ENCODE measurements around the gene MESP1. TPM values are rescaled to one million over a fixed set of nuclear protein-coding genes. Genes with fewer than 3 reads are reported as not detected.

The MESP1 gene, protein sequence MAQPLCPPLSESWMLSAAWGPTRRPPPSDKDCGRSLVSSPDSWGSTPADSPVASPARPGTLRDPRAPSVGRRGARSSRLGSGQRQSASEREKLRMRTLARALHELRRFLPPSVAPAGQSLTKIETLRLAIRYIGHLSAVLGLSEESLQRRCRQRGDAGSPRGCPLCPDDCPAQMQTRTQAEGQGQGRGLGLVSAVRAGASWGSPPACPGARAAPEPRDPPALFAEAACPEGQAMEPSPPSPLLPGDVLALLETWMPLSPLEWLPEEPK
- total RNA-seq (1 to 10 TPM in 1 of 2 donors, under 1 TPM in 1; 0.63 to 1.2 TPM), polyA plus RNA-seq (under 1 TPM in 1 of 2 donors, not detected in 1; 0.49 TPM)
- long read RNA-seq, donor 1, result 0 reads
- long read RNA-seq, donor 2, result 0 reads

DNA sequence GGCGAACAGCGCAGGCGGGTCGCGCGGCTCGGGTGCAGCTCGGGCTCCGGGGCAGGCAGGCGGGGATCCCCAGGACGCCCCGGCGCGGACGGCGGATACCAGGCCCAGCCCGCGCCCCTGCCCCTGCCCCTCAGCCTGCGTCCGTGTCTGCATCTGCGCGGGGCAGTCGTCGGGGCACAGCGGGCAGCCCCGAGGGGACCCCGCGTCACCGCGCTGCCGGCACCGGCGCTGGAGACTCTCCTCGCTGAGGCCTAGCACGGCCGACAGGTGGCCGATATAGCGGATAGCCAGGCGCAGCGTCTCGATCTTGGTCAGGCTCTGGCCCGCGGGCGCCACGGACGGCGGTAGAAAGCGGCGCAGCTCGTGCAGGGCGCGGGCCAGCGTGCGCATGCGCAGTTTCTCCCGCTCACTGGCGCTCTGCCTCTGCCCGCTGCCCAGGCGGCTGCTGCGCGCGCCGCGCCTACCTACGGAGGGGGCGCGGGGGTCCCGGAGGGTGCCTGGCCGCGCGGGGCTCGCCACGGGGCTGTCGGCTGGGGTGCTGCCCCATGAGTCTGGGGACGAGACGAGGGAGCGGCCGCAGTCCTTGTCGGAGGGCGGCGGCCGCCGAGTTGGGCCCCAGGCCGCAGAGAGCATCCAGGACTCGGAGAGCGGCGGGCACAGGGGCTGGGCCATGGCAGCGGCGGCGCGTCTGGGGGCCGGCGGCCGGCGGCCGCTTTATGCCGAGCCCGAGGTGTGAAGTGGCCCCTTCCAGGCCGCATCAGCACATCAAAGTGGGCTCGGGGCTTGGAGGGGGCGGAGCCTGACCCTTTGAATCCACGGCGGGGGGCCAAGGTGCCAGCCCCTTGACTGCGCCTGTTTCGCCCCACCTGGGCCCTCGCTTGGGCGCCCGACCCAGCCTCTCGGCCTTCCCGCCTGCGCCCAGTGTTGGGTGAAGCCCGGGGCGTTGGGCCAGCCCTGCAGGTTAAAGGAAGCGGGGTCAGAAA is at the start of gene MESP1:
Gene MESP1, minus strand, starts transcription at position 690 of the 983 bp plus-strand sequence. Its CDS starts 18 bp downstream, at position 672.
- Histone ChIP-seq H3K9me3 (ENCODE audit: control insufficient read depth, low read length) (no peaks in the 10 kb centered on the region), H3K27me3 (ENCODE audit: control insufficient read depth in 1 of 2, insufficient read depth in 2 of 2, low read length in 1 of 2) (no peaks in the 10 kb centered on the region), H3K4me3 (ENCODE audit: low read length in 2 of 2) (peak within 1 kb of the TSS; percentile 27 to 64), H3K4me1 (ENCODE audit: control insufficient read depth in 1 of 2, insufficient read depth in 2 of 2, low read length in 2 of 2) (no peaks in the 10 kb centered on the region), H3K27ac (ENCODE audit: low read depth in 1 of 2, low read length in 2 of 2) (no peak within 1 kb of the TSS), H3K36me3 (ENCODE audit: control insufficient read depth in 1 of 2, insufficient read depth in 2 of 2, low read length in 1 of 2) (no peaks in the 10 kb centered on the region)
- ATAC-seq (ENCODE audit: low FRiP score) (peak; percentile 94), DNase-seq (peak; percentile 94 to 98)
- intact Hi-C loops (cut with DNase I), result loop anchor here (5.0 kb wide), 2 partner anchors 86 to 104 kb away; no protein-coding TSS in a partner anchor
- 2 to 3% methylated on average over 89 to 114 of the region's 114 CpGs for WGBS, 2 donors

GRCh38 chr15:89799918-89800498 is 49.0 kb upstream of the MESP1 start:
- Histone ChIP-seq H3K36me3 (ENCODE audit: control insufficient read depth in 1 of 2, insufficient read depth in 2 of 2, low read length in 1 of 2) (no peaks in the 10 kb centered on the region), H3K4me1 (ENCODE audit: control insufficient read depth in 1 of 2, insufficient read depth in 2 of 2, low read length in 2 of 2) (no peaks in the 10 kb centered on the region), H3K4me3 (ENCODE audit: low read length in 2 of 2) (no peak overlapping the region), H3K27me3 (ENCODE audit: control insufficient read depth in 1 of 2, insufficient read depth in 2 of 2, low read length in 1 of 2) (no peaks in the 10 kb centered on the region), H3K9me3 (ENCODE audit: control insufficient read depth, low read length) (no peaks in the 10 kb centered on the region), H3K27ac (ENCODE audit: low read depth in 1 of 2, low read length in 2 of 2) (no peak overlapping the region)
- no peak for ATAC-seq (ENCODE audit: low FRiP score)
- DNase-seq, result peak in 1 of 2 donors; percentile 37
- intact Hi-C loops (cut with DNase I), result no loop called here
- WGBS, 2 donors, result 90 to 92% methylated on average over 2 of the region's 2 CpGs

DNA sequence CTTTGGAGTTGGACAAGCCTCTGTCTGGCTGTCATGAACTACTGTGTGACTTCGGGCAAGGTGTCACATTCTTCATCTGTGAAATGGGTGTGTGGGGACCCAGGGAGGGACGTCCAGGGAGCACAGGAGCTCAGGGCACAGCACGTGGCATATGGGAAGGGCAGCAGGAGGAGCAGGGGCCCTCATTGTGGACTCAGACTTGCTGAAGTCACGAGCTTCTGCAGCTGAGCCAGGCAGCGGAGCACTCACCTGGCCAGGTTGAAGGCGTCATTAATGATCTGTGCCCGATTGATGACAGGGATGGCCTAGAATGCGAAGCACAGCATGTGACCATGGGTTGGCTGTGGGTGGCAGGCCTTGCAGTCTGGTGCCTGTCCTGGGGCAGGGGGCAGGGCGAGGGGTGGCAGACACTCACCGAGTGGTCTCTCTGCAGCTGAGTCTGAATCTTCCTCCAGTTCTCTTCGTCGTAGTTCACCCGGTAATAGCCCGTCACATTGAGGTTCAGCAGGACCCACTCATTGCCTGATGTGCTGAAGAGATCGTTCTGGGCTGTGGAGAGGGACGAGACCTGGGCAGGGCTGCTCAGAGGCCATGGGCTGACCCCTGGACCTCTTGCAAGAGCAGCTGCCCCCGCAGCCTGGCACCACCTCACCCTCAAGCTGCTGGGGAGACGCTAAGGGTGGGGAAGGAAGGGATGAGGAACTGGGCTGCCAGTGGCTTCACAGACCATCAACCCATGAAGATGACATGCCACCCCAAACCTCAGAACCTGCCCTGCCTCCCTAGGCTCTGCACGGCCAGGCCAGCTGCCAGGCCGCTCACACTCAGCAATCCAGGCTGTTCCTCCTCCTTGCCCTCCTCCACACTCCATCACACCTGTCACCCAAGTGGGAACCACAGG is 48.2 kb upstream of the MESP1 start:
- no peak overlapping the region for H3K27ac ChIP-seq (ENCODE audit: low read depth in 1 of 2, low read length in 2 of 2)
- H3K4me1 ChIP-seq (ENCODE audit: control insufficient read depth in 1 of 2, insufficient read depth in 2 of 2, low read length in 2 of 2), result no peaks in the 10 kb centered on the region
- DNase-seq, result peak in 1 of 2 donors; percentile 48
- H3K4me3 ChIP-seq (ENCODE audit: low read length in 2 of 2), result no peak overlapping the region
- WGBS, 2 donors, result 82 to 84% methylated on average over 20 of the region's 20 CpGs
- ATAC-seq (ENCODE audit: low FRiP score), result no peak
- H3K27me3 ChIP-seq (ENCODE audit: control insufficient read depth in 1 of 2, insufficient read depth in 2 of 2, low read length in 1 of 2), result no peaks in the 10 kb centered on the region
- no peaks in the 10 kb centered on the region for H3K9me3 ChIP-seq (ENCODE audit: control insufficient read depth, low read length)
- intact Hi-C loops (cut with DNase I), result no loop called here
- no peaks in the 10 kb centered on the region for H3K36me3 ChIP-seq (ENCODE audit: control insufficient read depth in 1 of 2, insufficient read depth in 2 of 2, low read length in 1 of 2)

DNA sequence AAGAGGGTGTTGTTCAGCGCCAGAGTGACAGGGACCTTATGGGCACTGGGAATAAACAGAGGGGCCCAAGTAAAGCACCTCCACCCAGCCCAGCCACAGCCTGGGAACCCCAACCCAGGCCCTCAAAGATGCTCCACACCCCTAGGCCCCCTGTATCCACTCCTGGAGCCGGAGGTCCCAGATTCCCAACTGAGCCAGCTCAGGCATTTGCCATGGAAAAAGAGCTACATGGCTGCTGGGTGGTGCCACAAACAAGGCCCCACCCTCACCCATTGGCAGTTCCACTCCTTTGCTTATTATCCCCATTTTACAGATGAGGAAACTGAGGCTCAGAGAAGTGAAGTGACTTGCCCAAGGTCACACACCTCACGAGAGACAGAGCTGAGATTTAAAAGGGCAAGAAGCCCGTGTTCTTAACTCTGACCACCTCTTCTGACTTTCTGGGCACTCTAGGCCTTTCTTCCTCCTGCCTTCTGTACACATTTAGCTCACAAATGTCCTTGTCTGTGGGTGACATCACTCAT is 46.7 kb upstream of the MESP1 start:
- no peaks in the 10 kb centered on the region for H3K4me1 ChIP-seq (ENCODE audit: control insufficient read depth in 1 of 2, insufficient read depth in 2 of 2, low read length in 2 of 2)
- ATAC-seq (ENCODE audit: low FRiP score) (no peak), DNase-seq (no peak)
- intact Hi-C loops (cut with DNase I), result no loop called here
- H3K27ac ChIP-seq (ENCODE audit: low read depth in 1 of 2, low read length in 2 of 2), result no peak overlapping the region
- no peak overlapping the region for H3K4me3 ChIP-seq (ENCODE audit: low read length in 2 of 2)
- no peaks in the 10 kb centered on the region for H3K27me3 ChIP-seq (ENCODE audit: control insufficient read depth in 1 of 2, insufficient read depth in 2 of 2, low read length in 1 of 2)
- H3K36me3 ChIP-seq (ENCODE audit: control insufficient read depth in 1 of 2, insufficient read depth in 2 of 2, low read length in 1 of 2), result no peaks in the 10 kb centered on the region
- H3K9me3 ChIP-seq (ENCODE audit: control insufficient read depth, low read length), result no peaks in the 10 kb centered on the region
- 97% methylated on average over 4 of the region's 4 CpGs for WGBS, 2 donors

GRCh38 chr15:89795996-89796395 is 44.9 kb upstream of the MESP1 start:
- intact Hi-C loops (cut with DNase I), result no loop called here
- Histone ChIP-seq H3K27me3 (ENCODE audit: control insufficient read depth in 1 of 2, insufficient read depth in 2 of 2, low read length in 1 of 2) (no peaks in the 10 kb centered on the region), H3K36me3 (ENCODE audit: control insufficient read depth in 1 of 2, insufficient read depth in 2 of 2, low read length in 1 of 2) (no peaks in the 10 kb centered on the region), H3K9me3 (ENCODE audit: control insufficient read depth, low read length) (no peaks in the 10 kb centered on the region), H3K4me3 (ENCODE audit: low read length in 2 of 2) (no peak overlapping the region), H3K4me1 (ENCODE audit: control insufficient read depth in 1 of 2, insufficient read depth in 2 of 2, low read length in 2 of 2) (no peaks in the 10 kb centered on the region), H3K27ac (ENCODE audit: low read depth in 1 of 2, low read length in 2 of 2) (no peak overlapping the region)
- DNase-seq, result no peak
- ATAC-seq (ENCODE audit: low FRiP score), result no peak

DNA sequence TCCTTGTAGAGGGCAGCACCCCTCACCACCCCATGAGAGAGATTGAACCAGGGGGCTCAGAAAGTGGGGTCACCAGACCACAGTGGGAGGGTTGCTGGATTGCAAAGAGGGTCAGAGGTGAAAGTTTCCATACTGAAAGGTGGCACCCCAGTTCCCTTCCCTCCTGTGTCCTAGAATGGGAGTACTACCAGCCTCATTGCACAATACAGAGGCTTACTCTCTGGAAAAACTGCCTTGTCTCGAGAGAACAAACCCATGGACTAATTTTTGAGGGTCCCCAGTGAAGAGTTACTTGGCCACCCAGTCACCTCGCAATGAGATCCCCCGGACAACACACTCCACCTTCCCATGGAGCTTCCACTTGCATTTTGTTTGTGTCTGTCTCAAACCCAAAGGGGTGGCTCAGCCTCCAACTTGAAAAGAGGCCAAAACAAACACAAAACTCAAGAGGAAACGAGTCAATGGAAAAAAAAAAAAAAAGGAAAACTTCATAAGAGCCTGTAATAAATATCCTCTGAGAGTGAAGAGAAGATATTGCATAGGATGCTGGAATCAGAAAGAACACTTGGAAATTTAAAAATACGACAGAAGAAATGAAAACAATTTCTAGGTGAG is 43.7 kb upstream of the MESP1 start:
- no peaks in the 10 kb centered on the region for H3K36me3 ChIP-seq (ENCODE audit: control insufficient read depth in 1 of 2, insufficient read depth in 2 of 2, low read length in 1 of 2)
- H3K27me3 ChIP-seq (ENCODE audit: control insufficient read depth in 1 of 2, insufficient read depth in 2 of 2, low read length in 1 of 2), result no peaks in the 10 kb centered on the region
- H3K9me3 ChIP-seq (ENCODE audit: control insufficient read depth, low read length), result no peaks in the 10 kb centered on the region
- intact Hi-C loops (cut with DNase I), result no loop called here
- ATAC-seq (ENCODE audit: low FRiP score) (peak; percentile 43), DNase-seq (peak in 1 of 2 donors; percentile 30)
- no peaks in the 10 kb centered on the region for H3K4me1 ChIP-seq (ENCODE audit: control insufficient read depth in 1 of 2, insufficient read depth in 2 of 2, low read length in 2 of 2)
- H3K4me3 ChIP-seq (ENCODE audit: low read length in 2 of 2), result no peak overlapping the region
- H3K27ac ChIP-seq (ENCODE audit: low read depth in 1 of 2, low read length in 2 of 2), result no peak overlapping the region
- 23 to 28% methylated on average over 5 of the region's 5 CpGs for WGBS, 2 donors

GRCh38 chr15:89792106-89792805 is 41.2 kb upstream of the MESP1 start:
- Histone ChIP-seq H3K36me3 (ENCODE audit: control insufficient read depth in 1 of 2, insufficient read depth in 2 of 2, low read length in 1 of 2) (no peaks in the 10 kb centered on the region), H3K27me3 (ENCODE audit: control insufficient read depth in 1 of 2, insufficient read depth in 2 of 2, low read length in 1 of 2) (no peaks in the 10 kb centered on the region), H3K9me3 (ENCODE audit: control insufficient read depth, low read length) (no peaks in the 10 kb centered on the region), H3K27ac (ENCODE audit: low read depth in 1 of 2, low read length in 2 of 2) (no peak overlapping the region), H3K4me1 (ENCODE audit: control insufficient read depth in 1 of 2, insufficient read depth in 2 of 2, low read length in 2 of 2) (no peaks in the 10 kb centered on the region), H3K4me3 (ENCODE audit: low read length in 2 of 2) (no peak overlapping the region)
- 96 to 98% methylated on average over 22 of the region's 22 CpGs for WGBS, 2 donors
- ATAC-seq (ENCODE audit: low FRiP score), result no peak
- intact Hi-C loops (cut with DNase I), result no loop called here
- DNase-seq, result peak in 1 of 2 donors; percentile 38
